ENCODE data around the gene RHO. TPM values are rescaled to one million over a fixed set of nuclear protein-coding genes. Genes with fewer than 3 reads are reported as not detected.

The RHO gene
- total RNA-seq, 8 experiments from 2014 or later = 0.04 to 0.42 (median 0.10) TPM; not detected in 3

DNA sequence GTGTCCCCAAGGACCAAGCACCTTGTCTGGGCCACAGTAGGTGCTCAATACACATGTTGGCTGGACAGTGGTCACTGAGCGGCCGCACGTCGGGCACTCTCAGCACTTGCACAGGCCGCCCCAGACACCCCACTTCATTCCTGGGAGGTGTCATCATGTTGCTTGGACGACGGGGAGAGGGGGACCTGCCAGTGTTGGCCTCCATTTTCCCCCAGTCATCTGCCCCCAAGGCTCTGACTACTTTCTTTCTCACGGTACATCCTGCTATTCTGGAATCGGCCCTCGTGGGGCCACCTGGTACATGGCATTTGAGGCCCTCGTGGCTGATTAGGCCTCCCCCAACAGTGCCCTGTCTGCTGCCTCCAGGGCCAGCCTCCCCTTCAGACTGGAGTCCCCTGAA, 1.2 kb upstream of the RHO start:
- Histone ChIP-seq H3K4me1 (replicated peaks in 1 of 2) (peaks cover 1 to 14% of the 10 kb centered on the region in 2 donors), H3K4me3 (no peak overlapping the region), H3K27ac (no peak overlapping the region)
- 80 to 93% (median 80%) methylated on average over 1 to 5 of the region's 11 CpGs; no CpG with 5 or more reads in 5 of the 10 experiments for whole genome bisulfite sequencing, 10 experiments
- in situ Hi-C loops (cut with MboI; ENCODE audit: low pct_unique_long_range_greater_than_20kb in 2 of 9, low sequenced_read_pairs in 9 of 9, unreplicated experiment in 9 of 9) = no loop called here
- ATAC-seq (replicated peaks in 6 of 8) = no peak

GRCh38 chr3:129529436-129530210, 1.2 kb downstream of the RHO start:
- Histone ChIP-seq H3K4me3 (no peak overlapping the region), H3K4me1 (replicated peaks in 1 of 2) (peaks cover 7 to 22% of the 10 kb centered on the region in 2 donors), H3K27ac (no peak overlapping the region)
- in situ Hi-C loops (cut with MboI; ENCODE audit: low pct_unique_long_range_greater_than_20kb in 2 of 9, low sequenced_read_pairs in 9 of 9, unreplicated experiment in 9 of 9) = no loop called here
- peak in 3 of 8 experiments; percentile 8 to 64 (median 47) for ATAC-seq (replicated peaks in 6 of 8)
- WGBS, 10 experiments = 73 to 94% (median 82%) methylated on average over 1 to 5 of the region's 12 CpGs; no CpG with 5 or more reads in 6 of the 10 experiments

DNA sequence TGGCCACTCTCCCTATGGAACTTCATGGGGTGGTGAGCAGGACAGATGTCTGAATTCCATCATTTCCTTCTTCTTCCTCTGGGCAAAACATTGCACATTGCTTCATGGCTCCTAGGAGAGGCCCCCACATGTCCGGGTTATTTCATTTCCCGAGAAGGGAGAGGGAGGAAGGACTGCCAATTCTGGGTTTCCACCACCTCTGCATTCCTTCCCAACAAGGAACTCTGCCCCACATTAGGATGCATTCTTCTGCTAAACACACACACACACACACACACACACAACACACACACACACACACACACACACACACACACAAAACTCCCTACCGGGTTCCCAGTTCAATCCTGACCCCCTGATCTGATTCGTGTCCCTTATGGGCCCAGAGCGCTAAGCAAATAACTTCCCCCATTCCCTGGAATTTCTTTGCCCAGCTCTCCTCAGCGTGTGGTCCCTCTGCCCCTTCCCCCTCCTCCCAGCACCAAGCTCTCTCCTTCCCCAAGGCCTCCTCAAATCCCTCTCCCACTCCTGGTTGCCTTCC, 1.9 kb downstream of the RHO start:
- ATAC-seq (replicated peaks in 6 of 8) = peak in 5 of 8 experiments; percentile 8 to 61 (median 32)
- peaks cover 14 to 25% of the 10 kb centered on the region in 2 donors for H3K4me1 ChIP-seq (replicated peaks in 1 of 2)
- no peak overlapping the region for H3K27ac ChIP-seq
- in situ Hi-C loops (cut with MboI; ENCODE audit: low pct_unique_long_range_greater_than_20kb in 2 of 9, low sequenced_read_pairs in 9 of 9, unreplicated experiment in 9 of 9) = no loop called here
- WGBS, 10 experiments = 0 to 40% (median 6%) methylated on average over 1 to 2 of the region's 6 CpGs; no CpG with 5 or more reads in 7 of the 10 experiments
- H3K4me3 ChIP-seq = no peak overlapping the region

GRCh38 chr3:129530821-129531220, 2.4 kb downstream of the RHO start:
- in situ Hi-C loops (cut with MboI; ENCODE audit: low pct_unique_long_range_greater_than_20kb in 2 of 9, low sequenced_read_pairs in 9 of 9, unreplicated experiment in 9 of 9) = no loop called here
- no peak for ATAC-seq (replicated peaks in 6 of 8)
- no peak overlapping the region for H3K4me3 ChIP-seq

DNA sequence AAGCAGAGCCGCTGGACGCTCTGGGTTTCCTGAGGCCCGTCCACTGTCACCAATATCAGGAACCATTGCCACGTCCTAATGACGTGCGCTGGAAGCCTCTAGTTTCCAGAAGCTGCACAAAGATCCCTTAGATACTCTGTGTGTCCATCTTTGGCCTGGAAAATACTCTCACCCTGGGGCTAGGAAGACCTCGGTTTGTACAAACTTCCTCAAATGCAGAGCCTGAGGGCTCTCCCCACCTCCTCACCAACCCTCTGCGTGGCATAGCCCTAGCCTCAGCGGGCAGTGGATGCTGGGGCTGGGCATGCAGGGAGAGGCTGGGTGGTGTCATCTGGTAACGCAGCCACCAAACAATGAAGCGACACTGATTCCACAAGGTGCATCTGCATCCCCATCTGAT, 3.3 kb downstream of the RHO start:
- 71 to 100% (median 89%) methylated on average over 1 to 9 of the region's 11 CpGs; no CpG with 5 or more reads in 2 of the 10 experiments for WGBS, 10 experiments
- ATAC-seq (replicated peaks in 6 of 8) = no peak
- in situ Hi-C loops (cut with MboI; ENCODE audit: low pct_unique_long_range_greater_than_20kb in 2 of 9, low sequenced_read_pairs in 9 of 9, unreplicated experiment in 9 of 9) = no loop called here
- Histone ChIP-seq H3K27ac (no peak overlapping the region), H3K4me1 (replicated peaks in 1 of 2) (peaks cover 14 to 30% of the 10 kb centered on the region in 2 donors), H3K4me3 (no peak overlapping the region)

More at GRCh38 chr3:129530821-129531220, 2.4 kb downstream of the RHO start:
- no peak overlapping the region for H3K27ac ChIP-seq
- WGBS, 10 experiments = 83 to 100% (median 86%) methylated on average over 1 to 6 of the region's 13 CpGs; no CpG with 5 or more reads in 7 of the 10 experiments
- peaks cover 14 to 25% of the 10 kb centered on the region in 2 donors for H3K4me1 ChIP-seq (replicated peaks in 1 of 2)

GRCh38 chr3:129532261-129532660, 3.8 kb downstream of the RHO start:
- peaks cover 14 to 34% of the 10 kb centered on the region in 2 donors for H3K4me1 ChIP-seq (replicated peaks in 1 of 2)
- in situ Hi-C loops (cut with MboI; ENCODE audit: low pct_unique_long_range_greater_than_20kb in 2 of 9, low sequenced_read_pairs in 9 of 9, unreplicated experiment in 9 of 9) = no loop called here
- ATAC-seq (replicated peaks in 6 of 8) = no peak
- WGBS, 10 experiments = 80 to 100% (median 97%) methylated on average over 1 to 5 of the region's 20 CpGs; no CpG with 5 or more reads in 5 of the 10 experiments
- H3K4me3 ChIP-seq = no peak overlapping the region
- H3K27ac ChIP-seq = no peak overlapping the region

DNA sequence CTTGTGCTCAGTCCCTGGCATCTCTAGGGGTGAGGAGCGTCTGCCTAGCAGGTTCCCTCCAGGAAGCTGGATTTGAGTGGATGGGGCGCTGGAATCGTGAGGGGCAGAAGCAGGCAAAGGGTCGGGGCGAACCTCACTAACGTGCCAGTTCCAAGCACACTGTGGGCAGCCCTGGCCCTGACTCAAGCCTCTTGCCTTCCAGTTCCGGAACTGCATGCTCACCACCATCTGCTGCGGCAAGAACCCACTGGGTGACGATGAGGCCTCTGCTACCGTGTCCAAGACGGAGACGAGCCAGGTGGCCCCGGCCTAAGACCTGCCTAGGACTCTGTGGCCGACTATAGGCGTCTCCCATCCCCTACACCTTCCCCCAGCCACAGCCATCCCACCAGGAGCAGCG, 5.0 kb downstream of the RHO start:
- no peak for ATAC-seq (replicated peaks in 6 of 8)
- no peak overlapping the region for H3K27ac ChIP-seq
- in situ Hi-C loops (cut with MboI; ENCODE audit: low pct_unique_long_range_greater_than_20kb in 2 of 9, low sequenced_read_pairs in 9 of 9, unreplicated experiment in 9 of 9) = no loop called here
- 78 to 100% (median 93%) methylated on average over 1 to 6 of the region's 16 CpGs; no CpG with 5 or more reads in 6 of the 10 experiments for WGBS, 10 experiments
- H3K4me3 ChIP-seq = no peak overlapping the region
- peaks cover 14 to 34% of the 10 kb centered on the region in 2 donors for H3K4me1 ChIP-seq (replicated peaks in 1 of 2)

DNA sequence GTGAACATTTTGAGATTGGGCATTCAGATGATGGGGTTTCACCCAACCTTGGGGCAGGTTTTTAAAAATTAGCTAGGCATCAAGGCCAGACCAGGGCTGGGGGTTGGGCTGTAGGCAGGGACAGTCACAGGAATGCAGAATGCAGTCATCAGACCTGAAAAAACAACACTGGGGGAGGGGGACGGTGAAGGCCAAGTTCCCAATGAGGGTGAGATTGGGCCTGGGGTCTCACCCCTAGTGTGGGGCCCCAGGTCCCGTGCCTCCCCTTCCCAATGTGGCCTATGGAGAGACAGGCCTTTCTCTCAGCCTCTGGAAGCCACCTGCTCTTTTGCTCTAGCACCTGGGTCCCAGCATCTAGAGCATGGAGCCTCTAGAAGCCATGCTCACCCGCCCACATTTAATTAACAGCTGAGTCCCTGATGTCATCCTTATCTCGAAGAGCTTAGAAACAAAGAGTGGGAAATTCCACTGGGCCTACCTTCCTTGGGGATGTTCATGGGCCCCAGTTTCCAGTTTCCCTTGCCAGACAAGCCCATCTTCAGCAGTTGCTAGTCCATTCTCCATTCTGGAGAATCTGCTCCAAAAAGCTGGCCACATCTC, 6.1 kb downstream of the RHO start:
- ATAC-seq (replicated peaks in 6 of 8) = peak in 5 of 8 experiments; percentile 66 to 78 (median 77)
- Histone ChIP-seq H3K27ac (no peak overlapping the region), H3K4me1 (replicated peaks in 1 of 2) (peaks cover 14 to 32% of the 10 kb centered on the region in 2 donors), H3K4me3 (no peak overlapping the region)
- in situ Hi-C loops (cut with MboI; ENCODE audit: low pct_unique_long_range_greater_than_20kb in 2 of 9, low sequenced_read_pairs in 9 of 9, unreplicated experiment in 9 of 9) = no loop called here
- WGBS, 10 experiments = 45 to 81% (median 60%) methylated on average over 1 to 3 of the region's 4 CpGs; no CpG with 5 or more reads in 7 of the 10 experiments

- peak in 3 of 8 experiments; percentile 2 to 9 (median 5) for ATAC-seq (replicated peaks in 6 of 8)
- Histone ChIP-seq H3K4me1 (replicated peaks in 1 of 2) (peaks cover 14 to 27% of the 10 kb centered on the region in 2 donors), H3K27ac (no peak overlapping the region), H3K4me3 (no peak overlapping the region)
- in situ Hi-C loops (cut with MboI; ENCODE audit: low pct_unique_long_range_greater_than_20kb in 2 of 9, low sequenced_read_pairs in 9 of 9, unreplicated experiment in 9 of 9) = no loop called here
- WGBS, 10 experiments = 40 to 86% (median 83%) methylated on average over 1 of the region's 1 CpG; no CpG with 5 or more reads in 7 of the 10 experiments
Observed at GRCh38 chr3:129535075-129535474, 6.6 kb downstream of the RHO start.

GRCh38 chr3:129536374-129536667, 7.9 kb downstream of the RHO start:
- Histone ChIP-seq H3K4me3 (no peak overlapping the region), H3K4me1 (replicated peaks in 1 of 2) (peaks cover 14 to 22% of the 10 kb centered on the region in 2 donors), H3K27ac (no peak overlapping the region)
- no peak for ATAC-seq (replicated peaks in 6 of 8)
- in situ Hi-C loops (cut with MboI; ENCODE audit: low pct_unique_long_range_greater_than_20kb in 2 of 9, low sequenced_read_pairs in 9 of 9, unreplicated experiment in 9 of 9) = no loop called here
- 20 to 100% (median 93%) methylated on average over 1 to 2 of the region's 2 CpGs; no CpG with 5 or more reads in 4 of the 10 experiments for WGBS, 10 experiments

DNA sequence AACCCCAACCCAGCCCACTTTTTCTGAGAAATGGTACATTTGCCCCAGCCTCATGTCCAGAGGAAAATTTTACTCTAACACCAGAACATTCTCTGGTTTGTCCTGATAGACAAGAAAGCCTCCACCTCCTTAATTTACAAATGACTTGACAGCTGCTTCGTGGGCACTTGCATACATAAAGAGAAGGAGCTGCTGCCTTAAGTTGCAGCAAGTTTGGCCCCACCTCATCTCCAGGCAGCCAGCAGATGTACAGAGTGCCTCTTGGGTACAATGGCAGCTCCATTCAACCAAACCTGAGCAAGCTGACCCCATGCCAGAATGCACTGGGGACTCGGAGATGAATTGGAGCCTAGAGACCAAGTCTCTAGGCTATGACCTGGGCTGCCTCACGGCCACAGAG, 8.4 kb downstream of the RHO start:
- WGBS, 10 experiments = 0 to 100% (median 68%) methylated on average over 1 to 2 of the region's 3 CpGs; no CpG with 5 or more reads in 2 of the 10 experiments
- Histone ChIP-seq H3K27ac (no peak overlapping the region), H3K4me3 (no peak overlapping the region), H3K4me1 (replicated peaks in 1 of 2) (peaks cover 14 to 22% of the 10 kb centered on the region in 2 donors)
- peak in 4 of 8 experiments; percentile 48 to 98 (median 92) for ATAC-seq (replicated peaks in 6 of 8)
- in situ Hi-C loops (cut with MboI; ENCODE audit: low pct_unique_long_range_greater_than_20kb in 2 of 9, low sequenced_read_pairs in 9 of 9, unreplicated experiment in 9 of 9) = no loop called here

DNA sequence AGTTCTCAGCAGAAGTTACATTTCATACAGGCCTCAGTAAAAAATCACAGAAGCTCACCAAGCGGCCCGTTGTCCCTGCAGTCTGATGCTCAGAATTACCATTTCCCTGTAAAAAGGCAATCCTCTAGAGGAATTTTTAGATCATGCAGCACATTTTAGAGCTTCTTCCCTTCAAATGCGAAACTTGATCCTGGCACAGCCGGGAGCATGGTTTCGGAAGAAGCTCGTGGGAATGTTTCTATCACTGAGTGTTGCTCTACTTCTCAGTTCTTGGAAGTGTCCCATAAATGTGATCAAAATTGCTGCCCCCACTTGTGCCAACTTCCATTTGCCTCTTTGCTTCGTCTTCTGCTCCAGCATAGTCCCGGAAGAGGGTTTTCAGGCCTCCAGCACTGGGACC, 10.8 kb downstream of the RHO start:
- WGBS, 10 experiments = 40 to 97% (median 75%) methylated on average over 1 to 8 of the region's 8 CpGs; no CpG with 5 or more reads in 2 of the 10 experiments
- no peak for ATAC-seq (replicated peaks in 6 of 8)
- in situ Hi-C loops (cut with MboI; ENCODE audit: low pct_unique_long_range_greater_than_20kb in 2 of 9, low sequenced_read_pairs in 9 of 9, unreplicated experiment in 9 of 9) = no loop called here

More for the DNA sequence above, 10.8 kb downstream of the RHO start:
- peaks cover 12 to 17% of the 10 kb centered on the region in 2 donors for H3K4me1 ChIP-seq (replicated peaks in 1 of 2)
- no peak overlapping the region for H3K27ac ChIP-seq
- H3K4me3 ChIP-seq = no peak overlapping the region

All from motor neuron (in vitro differentiated cells).